A673 (cell line): ENCODE measurements around the gene SGTA.

Experiments
- CTCF ChIP-seq: fragments of 300-800, 200-600 bp; sonication (generic); conservative IDR thresholded peaks from 2 replicates; pipeline ENCODE4 v1.5.1; 2017; ENCODE audit warnings: low read depth, mild to moderate bottlenecking, antibody characterized with exemption, low read length, moderate library complexity, mixed read lengths
- EZH2 ChIP-seq: fragments of 200-600 bp; sonication (generic); IDR thresholded peaks from 2 replicates; pipeline ENCODE4 v1.6.1; 2017; ENCODE audit warnings: borderline replicate concordance, low read depth, mild to moderate bottlenecking, mixed read lengths, antibody characterized with exemption, low read length; ENCODE audit not compliant: poor library complexity, severe bottlenecking

GRCh38 chr19:2754659-2755447 lies 28.2 kb downstream of the SGTA start:
- TF ChIP-seq CTCF (no peak), EZH2 (no peak)
